ENCODE measurements around the gene SCFD1. TPM values are rescaled to one million over a fixed set of nuclear protein-coding genes. Genes with fewer than 3 reads are reported as not detected.

Gene SCFD1
- total and polyA plus RNA-seq, 2 donors (not counting 1 experiment from before 2014, with no cell fraction given) = 110 to 129 TPM

- H3K27ac ChIP-seq (ENCODE audit: insufficient read depth, low read length) = no peak overlapping the region
- H3K4me3 ChIP-seq (replicated peaks in 1 of 4; ENCODE audit: control extremely low read depth in 1 of 4, insufficient read depth in 1 of 4, low read depth in 3 of 4, low read length in 4 of 4) = no peak overlapping the region
- no peaks in the 10 kb centered on the region for H3K36me3 ChIP-seq (ENCODE audit: control insufficient read depth, insufficient read depth, low read length)
- no peaks in the 10 kb centered on the region for H3K4me1 ChIP-seq (ENCODE audit: control insufficient read depth, extremely low read depth, insufficient read depth, low read length)
- DNase-seq (ENCODE audit: low read depth in 2 of 2) = no peak
- TF ChIP-seq EZH2 (IDR thresholded peaks at IDR 0.05; ENCODE audit: low read length, missing control alignments) (no peak), CTCF (conservative IDR thresholded peaks at IDR 0.05 in 1 of 2, IDR thresholded peaks at IDR 0.05 in 1 of 2; ENCODE audit: low read depth in 1 of 2, low read length in 2 of 2) (no peak)
- H3K27me3 ChIP-seq (ENCODE audit: control insufficient read depth, insufficient read depth, low read length) = no peaks in the 10 kb centered on the region
- H2AFZ ChIP-seq (ENCODE audit: low read length) = no peak overlapping the region
- H3K9ac ChIP-seq (ENCODE audit: insufficient read depth, low read length) = no peak overlapping the region
- H3K79me2 ChIP-seq (ENCODE audit: control insufficient read depth, insufficient read depth, low read length) = no peaks in the 10 kb centered on the region
- no peaks in the 10 kb centered on the region for H3K9me3 ChIP-seq (ENCODE audit: control insufficient read depth, insufficient read depth, low read depth, low read length)
- H3K4me2 ChIP-seq (ENCODE audit: extremely low read depth, insufficient read depth, low read length) = no peak overlapping the region
- no peaks in the 10 kb centered on the region for H4K20me1 ChIP-seq (ENCODE audit: control insufficient read depth, extremely low read depth, insufficient read depth, low read length)
Observed at GRCh38 chr14:30751646-30752416, 129.7 kb downstream of the SCFD1 start.

- Histone ChIP-seq H3K27me3 (ENCODE audit: control insufficient read depth, insufficient read depth, low read length) (no peaks in the 10 kb centered on the region), H3K36me3 (ENCODE audit: control insufficient read depth, insufficient read depth, low read length) (no peaks in the 10 kb centered on the region), H3K79me2 (ENCODE audit: control insufficient read depth, insufficient read depth, low read length) (no peaks in the 10 kb centered on the region), H2AFZ (ENCODE audit: low read length) (no peak overlapping the region), H3K4me1 (ENCODE audit: control insufficient read depth, extremely low read depth, insufficient read depth, low read length) (no peaks in the 10 kb centered on the region), H3K27ac (ENCODE audit: insufficient read depth, low read length) (no peak overlapping the region), H3K4me2 (ENCODE audit: extremely low read depth, insufficient read depth, low read length) (no peak overlapping the region), H4K20me1 (ENCODE audit: control insufficient read depth, extremely low read depth, insufficient read depth, low read length) (no peaks in the 10 kb centered on the region), H3K9ac (ENCODE audit: insufficient read depth, low read length) (no peak overlapping the region), H3K9me3 (ENCODE audit: control insufficient read depth, insufficient read depth, low read depth, low read length) (no peaks in the 10 kb centered on the region), H3K4me3 (replicated peaks in 1 of 4; ENCODE audit: control extremely low read depth in 1 of 4, insufficient read depth in 1 of 4, low read depth in 3 of 4, low read length in 4 of 4) (no peak overlapping the region)
- no peak for DNase-seq (ENCODE audit: low read depth in 2 of 2)
- TF ChIP-seq EZH2 (IDR thresholded peaks at IDR 0.05; ENCODE audit: low read length, missing control alignments) (no peak), CTCF (conservative IDR thresholded peaks at IDR 0.05 in 1 of 2, IDR thresholded peaks at IDR 0.05 in 1 of 2; ENCODE audit: low read depth in 1 of 2, low read length in 2 of 2) (no peak)
Observed at GRCh38 chr14:30753452-30753851, 131.3 kb downstream of the SCFD1 start.

GRCh38 chr14:30754778-30755177, 132.7 kb downstream of the SCFD1 start:
- H3K4me3 ChIP-seq (replicated peaks in 1 of 4; ENCODE audit: control extremely low read depth in 1 of 4, insufficient read depth in 1 of 4, low read depth in 3 of 4, low read length in 4 of 4) = no peak overlapping the region
- TF ChIP-seq EZH2 (IDR thresholded peaks at IDR 0.05; ENCODE audit: low read length, missing control alignments) (no peak), CTCF (conservative IDR thresholded peaks at IDR 0.05 in 1 of 2, IDR thresholded peaks at IDR 0.05 in 1 of 2; ENCODE audit: low read depth in 1 of 2, low read length in 2 of 2) (no peak)
- no peaks in the 10 kb centered on the region for H3K4me1 ChIP-seq (ENCODE audit: control insufficient read depth, extremely low read depth, insufficient read depth, low read length)
- H3K79me2 ChIP-seq (ENCODE audit: control insufficient read depth, insufficient read depth, low read length) = no peaks in the 10 kb centered on the region
- DNase-seq (ENCODE audit: low read depth in 2 of 2) = no peak
- no peaks in the 10 kb centered on the region for H4K20me1 ChIP-seq (ENCODE audit: control insufficient read depth, extremely low read depth, insufficient read depth, low read length)
- H3K36me3 ChIP-seq (ENCODE audit: control insufficient read depth, insufficient read depth, low read length) = no peaks in the 10 kb centered on the region
- no peak overlapping the region for H3K4me2 ChIP-seq (ENCODE audit: extremely low read depth, insufficient read depth, low read length)
- no peaks in the 10 kb centered on the region for H3K9me3 ChIP-seq (ENCODE audit: control insufficient read depth, insufficient read depth, low read depth, low read length)
- no peaks in the 10 kb centered on the region for H3K27me3 ChIP-seq (ENCODE audit: control insufficient read depth, insufficient read depth, low read length)
- no peak overlapping the region for H3K9ac ChIP-seq (ENCODE audit: insufficient read depth, low read length)
- no peak overlapping the region for H3K27ac ChIP-seq (ENCODE audit: insufficient read depth, low read length)
- H2AFZ ChIP-seq (ENCODE audit: low read length) = no peak overlapping the region

Data from fibroblast of lung (primary cell).